Measurements from ENCODE around the gene TRAT1.
"Not testable (repeated sequence)": the region's sequence is repeated elsewhere in the genome, so short reads cannot be mapped to it uniquely, and the experiment has no call there.

Gene TRAT1, protein sequence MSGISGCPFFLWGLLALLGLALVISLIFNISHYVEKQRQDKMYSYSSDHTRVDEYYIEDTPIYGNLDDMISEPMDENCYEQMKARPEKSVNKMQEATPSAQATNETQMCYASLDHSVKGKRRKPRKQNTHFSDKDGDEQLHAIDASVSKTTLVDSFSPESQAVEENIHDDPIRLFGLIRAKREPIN

DNA sequence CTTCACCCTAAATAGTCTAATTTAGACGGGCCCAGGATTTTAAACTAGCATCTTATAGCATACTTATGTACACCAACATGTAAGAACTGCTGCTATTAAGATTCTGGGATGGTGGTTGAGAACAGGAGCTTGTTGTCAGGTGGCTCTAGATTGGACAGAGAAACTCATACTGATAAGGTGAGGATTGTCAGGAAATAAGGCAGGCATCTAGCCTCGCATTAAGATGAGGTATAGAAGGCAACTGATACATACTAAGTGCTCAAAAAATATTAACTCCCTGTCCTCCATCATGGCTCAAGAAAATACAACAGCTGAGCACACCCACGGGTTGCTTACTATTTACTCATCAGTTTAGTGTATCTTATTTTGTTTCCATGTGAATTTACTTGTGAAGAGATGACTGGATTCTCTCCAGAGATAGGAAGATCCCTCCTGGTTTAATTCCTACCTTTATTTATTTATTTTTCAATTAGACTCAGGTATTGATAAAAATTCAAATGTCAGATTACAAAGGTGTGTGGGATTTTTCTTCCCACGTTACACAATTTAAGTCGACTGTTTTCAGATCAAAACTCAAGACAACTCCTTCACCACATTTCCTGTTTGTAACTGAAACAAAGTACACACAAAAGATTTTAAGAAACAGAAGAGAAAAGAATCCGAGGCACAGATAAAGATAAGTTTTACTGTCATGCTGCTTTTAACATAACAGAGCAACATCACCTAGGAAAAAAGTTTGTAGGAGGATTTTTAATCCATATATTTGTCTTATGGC is at the start of gene TRAT1:
Gene TRAT1, plus strand, starts transcription at position 664 of the 775 bp plus-strand sequence. CDS start 142 bp downstream, outside the sequence.
- no peak for DNase-seq (ENCODE audit: low spot score)

DNA sequence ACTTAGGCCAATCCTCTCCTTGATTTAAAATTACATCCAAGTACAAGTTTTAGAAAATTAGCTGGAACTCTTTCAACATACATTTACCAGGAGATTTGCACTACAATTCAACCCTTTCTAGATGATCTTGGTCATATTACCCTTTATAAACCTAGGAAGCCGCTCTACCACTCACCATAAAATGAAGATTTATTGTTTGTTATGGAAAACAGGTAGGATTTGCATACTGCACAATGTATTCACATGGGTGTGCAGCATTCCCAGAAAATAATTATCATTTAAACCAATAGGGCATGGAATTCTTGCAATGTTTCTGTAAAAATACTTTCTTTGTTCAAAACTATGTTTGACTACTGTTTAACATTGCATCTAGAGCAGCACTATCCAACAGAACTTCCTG is 46.9 kb upstream of the TRAT1 start:
- no peak for DNase-seq (ENCODE audit: low spot score)

DNA sequence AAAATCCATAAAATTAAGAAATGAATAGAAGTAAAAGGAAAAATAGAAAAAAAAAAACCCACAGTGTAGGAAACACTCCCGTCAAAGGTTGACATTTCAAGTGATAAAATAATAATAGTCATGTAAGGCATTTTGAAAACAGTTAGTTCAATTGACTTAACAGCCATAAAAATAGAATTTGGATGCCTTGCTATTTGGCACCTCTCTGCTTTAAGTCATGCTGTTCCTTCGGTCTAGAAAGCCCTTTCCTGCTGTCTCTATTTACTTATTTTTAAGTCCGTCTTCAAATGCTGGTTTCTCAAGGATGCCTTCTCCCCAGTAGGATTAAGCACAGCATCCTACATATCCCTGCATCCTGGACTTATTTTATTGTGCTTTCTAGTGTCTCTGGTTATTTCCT is 43.1 kb upstream of the TRAT1 start:
- no peak for DNase-seq (ENCODE audit: low spot score)

DNA sequence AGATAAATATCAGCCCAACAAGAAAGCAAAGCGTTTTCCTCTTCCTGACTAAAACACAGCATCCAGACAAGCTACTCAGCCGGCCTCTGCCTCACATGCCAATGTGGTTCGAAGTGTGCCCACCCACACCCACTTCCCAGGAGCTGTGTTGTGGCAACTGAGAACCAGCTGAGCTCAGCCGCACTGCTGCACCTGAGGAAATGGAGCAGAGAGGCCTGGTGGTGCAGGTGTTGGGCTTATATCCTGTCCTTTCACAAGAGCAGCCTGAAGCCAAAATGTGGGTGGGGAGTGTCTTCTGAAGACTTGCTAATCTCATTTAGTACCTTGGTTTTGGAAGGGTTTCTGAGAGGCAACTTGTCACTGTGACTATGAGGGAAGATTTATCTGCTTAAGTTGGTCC is 42.4 kb upstream of the TRAT1 start:
- no peak for DNase-seq (ENCODE audit: low spot score)

DNA sequence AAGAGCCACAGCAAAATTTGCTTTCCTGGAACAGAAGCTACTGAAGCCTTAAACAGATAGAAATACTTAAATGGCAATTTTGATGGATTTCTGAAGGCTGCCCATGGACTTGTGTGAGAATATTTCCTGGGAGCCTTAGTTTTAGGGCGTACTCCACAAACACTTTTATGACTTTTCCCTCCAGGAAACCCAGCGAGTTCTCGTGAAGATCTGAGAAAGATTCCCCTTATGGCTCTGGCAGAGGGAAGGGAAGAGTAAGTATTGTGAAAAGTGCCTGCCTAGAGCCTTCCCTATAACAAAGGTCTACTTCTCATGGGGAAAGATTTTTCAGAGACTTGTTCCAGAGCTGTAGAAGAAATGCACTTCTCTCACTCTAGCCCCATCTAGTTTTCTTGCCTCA is 31.1 kb upstream of the TRAT1 start:
- DNase-seq (ENCODE audit: low spot score) = no peak

DNA sequence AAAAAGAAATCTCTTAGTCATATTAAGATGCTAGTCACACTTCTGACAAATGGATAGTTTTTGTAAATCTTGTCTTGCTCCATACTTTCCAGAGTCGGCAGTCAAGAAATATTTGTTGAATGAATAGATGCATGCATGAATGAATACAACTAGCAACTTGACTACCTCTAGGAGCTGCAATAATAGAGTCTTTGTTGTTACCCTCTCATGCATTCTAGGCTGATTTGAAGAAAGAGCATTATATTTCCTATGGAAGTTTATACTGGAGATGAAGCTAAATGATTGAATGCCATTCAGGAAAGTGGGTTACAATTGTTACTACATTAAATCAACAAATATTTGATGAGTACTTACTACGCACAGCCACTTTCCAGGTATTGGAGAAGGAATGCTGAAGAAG is 18.1 kb upstream of the TRAT1 start:
- no peak for DNase-seq (ENCODE audit: low spot score)

DNA sequence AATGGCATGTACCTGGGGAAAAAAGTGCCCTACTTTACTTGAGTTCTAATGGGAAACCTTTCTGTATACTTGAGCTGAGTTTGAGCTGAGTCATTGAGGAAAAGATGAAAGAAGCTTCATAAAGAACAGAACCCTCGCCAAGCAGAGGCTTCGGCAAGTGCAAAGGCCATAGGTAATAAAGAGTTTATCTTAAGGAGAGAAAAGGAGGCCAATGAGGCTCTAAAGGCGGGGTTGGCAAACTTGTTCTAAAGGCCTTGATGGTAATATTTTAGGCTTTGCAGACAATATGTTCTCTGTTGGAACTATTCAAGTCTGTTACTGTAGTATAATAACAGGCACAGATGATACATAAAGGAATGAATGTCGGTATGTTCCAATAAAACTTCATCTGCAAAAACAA is 17.6 kb upstream of the TRAT1 start:
- no peak for DNase-seq (ENCODE audit: low spot score)

DNA sequence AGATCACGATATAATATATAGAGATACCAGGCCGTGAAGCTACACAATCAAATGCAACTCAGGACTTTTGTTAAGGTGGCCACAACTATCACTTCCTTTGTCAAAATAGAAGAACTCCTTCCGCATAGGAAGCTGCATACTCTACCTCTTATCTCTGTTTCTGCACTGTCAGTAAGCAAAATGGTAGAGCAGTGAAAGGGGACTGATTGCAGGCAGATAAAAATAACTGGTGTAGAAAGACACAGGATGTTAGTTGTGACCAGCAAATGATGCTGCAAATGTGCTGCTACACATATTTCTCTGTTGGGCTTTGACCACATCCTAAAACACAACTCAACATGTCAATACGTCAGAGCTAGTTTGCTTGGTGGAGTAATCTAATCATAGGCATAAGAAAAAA is 16.3 kb upstream of the TRAT1 start:
- DNase-seq (ENCODE audit: low spot score) = no peak

DNA sequence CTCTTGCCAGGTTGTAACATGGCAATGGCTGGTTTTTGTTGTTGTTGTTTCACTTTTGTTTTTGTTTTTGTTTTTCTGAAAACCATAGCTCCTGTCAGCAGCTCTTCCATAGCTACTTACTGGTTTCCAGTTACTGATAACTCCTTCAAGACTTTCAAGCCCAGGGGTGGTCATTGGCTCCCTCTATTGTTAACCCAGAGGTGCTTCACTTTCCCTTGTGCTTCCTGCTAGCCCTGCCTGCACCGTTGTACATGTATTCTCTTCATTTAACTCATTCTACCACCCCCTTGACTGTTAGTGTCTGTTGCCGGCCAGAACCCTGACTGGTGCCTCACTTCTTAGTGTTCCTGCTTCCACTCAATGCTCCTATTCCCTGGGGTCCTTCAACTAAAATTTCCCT is 4.2 kb upstream of the TRAT1 start:
- DNase-seq (ENCODE audit: low spot score) = no peak

DNA sequence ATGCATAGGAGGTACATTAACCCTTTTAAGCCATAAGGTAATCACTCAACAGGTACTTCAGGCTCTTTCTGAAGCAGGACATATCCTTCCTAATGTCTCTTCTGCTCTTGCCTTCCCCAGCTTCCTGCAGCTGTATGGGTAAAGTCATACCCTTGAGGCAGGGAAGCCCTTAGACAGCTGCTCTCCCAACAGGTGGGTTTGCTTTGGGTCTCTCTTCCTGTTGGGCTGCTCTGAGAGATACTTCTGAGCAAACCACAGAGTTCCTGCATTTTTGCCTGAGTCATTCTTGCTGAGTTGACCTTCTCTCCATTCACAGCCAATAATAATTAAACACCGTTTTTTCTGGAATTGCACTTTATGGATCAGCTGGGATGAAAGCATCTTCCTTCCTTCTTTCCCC is 2.0 kb upstream of the TRAT1 start:
- DNase-seq (ENCODE audit: low spot score) = no peak

DNA sequence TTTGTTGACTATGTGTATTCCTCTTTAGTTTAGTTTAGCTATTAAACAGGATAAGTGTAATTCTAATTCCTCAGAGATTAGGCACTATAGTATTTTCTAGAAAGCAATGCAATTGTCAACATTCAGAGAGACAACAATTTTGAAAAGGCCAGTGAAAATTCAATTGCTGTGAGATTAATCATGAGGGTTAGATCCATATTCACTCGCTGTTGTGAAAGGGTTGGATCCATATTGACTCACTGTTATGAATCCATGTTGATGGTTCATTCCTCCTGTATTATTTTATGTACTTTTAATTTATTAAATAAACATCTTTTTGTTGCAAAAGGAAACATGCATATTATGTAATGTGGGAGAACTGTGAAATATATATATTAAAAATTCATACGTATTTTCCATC is 641 bp downstream of the TRAT1 start:
- DNase-seq (ENCODE audit: low spot score) = no peak

DNA sequence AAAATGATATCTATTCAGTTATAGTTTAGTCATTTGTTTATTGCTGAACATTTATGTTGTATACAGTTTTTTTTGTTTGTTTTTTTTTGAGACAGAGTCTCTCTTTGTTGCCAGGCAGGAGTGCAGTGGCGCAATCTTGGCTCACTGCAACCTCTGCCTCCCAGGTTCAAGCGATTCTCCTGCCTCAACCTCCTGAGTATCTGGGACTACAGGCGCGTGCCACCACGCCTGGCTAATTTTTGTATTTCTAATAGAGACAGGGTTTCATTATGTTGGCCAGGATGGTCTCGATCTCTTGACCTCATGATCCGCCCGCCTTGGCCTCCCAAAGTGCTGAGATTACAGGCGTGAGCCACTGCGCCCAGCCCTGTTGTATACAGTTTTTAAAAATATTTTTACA is 1.2 kb downstream of the TRAT1 start:
- not testable (repeated sequence) for DNase-seq (ENCODE audit: low spot score)

DNA sequence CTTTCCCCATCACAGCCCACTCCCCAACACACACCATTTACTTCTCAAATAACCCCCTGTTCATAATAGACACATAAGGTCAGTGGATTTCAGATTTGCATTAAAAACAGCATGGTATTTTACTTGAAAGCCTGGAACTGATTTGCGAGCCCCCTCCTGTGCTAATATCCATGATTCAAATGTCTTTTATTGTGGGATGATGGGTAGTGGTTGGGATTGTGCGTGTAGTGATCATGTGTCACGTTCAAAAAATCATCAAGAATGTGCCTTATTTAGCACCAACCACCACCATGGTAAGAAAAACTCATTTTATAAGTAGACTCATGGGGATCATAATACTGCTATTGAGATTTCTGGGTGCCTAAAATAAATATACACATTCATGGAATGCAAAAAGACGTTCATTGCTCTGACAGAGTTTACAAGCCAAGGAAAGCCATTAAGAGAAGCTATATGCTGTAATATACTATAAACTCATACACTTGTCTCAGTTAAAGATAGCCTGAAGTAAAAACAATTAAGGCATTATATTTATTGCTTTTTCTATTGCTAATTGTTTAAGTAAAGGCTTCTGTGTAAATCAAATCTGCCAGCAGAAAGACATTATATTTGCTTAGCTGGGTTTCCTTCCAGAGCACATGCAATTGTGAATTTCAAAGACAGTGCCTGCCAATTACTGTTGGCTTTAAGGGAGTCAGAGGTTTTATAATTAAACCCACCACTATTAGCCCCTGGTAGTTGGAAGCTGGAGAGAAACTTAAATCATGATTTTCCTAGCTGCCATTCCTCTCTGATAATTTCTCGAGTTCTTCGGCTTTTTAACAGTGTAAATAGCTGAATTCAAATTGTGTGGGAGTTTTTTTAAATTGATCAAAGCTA is 4.0 kb downstream of the TRAT1 start:
- no peak for DNase-seq (ENCODE audit: low spot score)

DNA sequence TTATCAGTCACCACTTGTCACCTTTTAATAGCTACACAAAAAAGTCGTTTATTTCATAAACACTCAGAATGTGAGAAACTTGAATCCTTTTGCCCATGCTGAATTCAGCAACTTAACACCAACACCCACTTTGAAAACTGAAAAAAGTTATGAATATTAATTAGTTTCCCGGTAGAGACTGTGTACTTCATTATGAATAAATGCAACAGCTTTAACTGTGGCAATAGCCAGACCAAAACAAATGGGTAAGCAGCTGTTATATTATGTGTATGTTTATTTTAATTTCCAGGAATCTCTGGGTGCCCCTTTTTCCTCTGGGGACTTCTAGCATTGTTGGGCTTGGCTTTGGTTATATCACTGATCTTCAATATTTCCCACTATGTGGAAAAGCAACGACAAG is 7.8 kb downstream of the TRAT1 start:
- no peak for DNase-seq (ENCODE audit: low spot score)

DNA sequence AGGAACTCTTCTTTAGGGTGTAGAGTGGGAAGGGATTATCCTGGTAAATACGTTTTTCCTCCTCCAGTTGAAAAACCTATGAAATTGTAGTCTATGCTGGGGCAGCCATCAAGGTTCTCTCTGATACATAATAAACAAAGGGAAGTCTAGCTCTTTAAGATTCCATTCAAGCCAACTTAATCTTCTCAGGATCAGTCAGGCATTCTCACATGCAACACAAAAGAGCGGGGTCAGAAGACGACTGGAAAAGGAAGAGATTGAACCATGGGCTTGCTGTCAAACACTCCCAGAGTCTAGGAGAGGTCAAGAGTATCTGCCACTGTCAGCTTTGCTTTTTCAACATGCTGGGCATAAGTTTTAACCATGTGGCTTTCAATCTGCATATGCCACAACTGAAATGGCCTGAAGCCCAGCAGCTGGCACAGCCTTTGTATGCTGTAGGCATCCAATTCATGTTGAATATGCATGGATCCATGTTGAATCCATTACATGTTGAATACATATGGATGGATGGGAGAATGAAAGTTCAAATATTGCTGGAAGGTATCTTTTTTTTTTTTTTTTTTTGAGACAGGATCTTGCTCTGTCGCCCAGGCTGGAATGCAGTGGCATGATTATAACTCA is 8.5 kb downstream of the TRAT1 start:
- DNase-seq (ENCODE audit: low spot score) = no peak

DNA sequence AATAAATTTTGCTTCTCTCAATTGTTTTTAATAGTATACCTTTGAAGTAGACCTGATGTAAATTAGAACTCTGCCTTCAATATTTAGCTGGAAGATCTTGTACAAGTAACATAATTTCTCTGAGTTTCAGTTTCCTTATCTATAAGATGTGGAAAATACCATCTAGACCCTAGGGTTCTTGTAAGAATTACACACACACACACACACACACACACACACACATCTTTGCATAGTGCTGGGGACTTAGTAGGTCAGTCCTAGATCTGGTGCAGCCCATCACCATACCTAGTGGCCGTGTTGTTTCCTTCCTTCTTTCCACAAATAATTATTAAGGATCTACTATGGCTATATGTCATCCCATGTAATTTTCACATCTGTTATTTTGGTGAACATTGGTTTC is 11.0 kb downstream of the TRAT1 start:
- DNase-seq (ENCODE audit: low spot score) = no peak

DNA sequence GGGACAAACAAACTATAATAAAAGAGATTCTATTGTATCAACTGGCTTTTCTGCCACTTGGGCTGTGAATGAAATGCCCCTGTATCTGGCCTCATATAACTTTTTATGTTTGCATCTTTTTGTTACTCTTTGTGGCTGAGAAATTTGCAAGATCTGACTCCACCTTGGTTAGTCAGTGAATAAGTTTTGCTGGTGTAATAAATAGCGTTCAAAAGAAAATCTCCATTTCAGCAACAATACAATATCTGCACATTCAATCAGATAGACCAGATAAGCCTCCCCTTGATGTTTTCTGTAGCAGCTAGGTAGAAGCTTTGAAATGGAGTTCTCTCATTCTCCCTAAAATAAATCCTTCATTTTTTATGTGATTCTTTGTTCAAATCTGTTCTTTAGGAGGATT is 12.0 kb downstream of the TRAT1 start:
- DNase-seq (ENCODE audit: low spot score) = no peak

DNA sequence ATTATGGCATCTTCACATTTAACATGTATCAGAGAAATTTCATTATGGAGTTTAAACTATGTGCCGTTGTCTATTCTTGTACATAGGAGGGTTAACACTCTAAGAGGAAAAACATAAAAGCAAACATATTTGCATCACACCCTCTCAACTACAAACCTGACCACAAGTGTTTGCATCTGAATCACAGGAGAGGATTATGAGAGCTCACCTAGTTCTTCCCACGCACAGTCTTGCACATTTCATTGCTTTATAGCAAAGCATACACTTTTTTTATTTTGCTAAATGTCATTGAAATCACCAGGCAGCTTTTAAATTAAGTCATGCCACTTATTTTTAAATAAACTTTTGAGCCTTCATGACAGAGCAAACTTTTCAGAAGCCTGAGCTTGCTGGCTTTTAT is 12.5 kb downstream of the TRAT1 start:
- DNase-seq (ENCODE audit: low spot score) = no peak

DNA sequence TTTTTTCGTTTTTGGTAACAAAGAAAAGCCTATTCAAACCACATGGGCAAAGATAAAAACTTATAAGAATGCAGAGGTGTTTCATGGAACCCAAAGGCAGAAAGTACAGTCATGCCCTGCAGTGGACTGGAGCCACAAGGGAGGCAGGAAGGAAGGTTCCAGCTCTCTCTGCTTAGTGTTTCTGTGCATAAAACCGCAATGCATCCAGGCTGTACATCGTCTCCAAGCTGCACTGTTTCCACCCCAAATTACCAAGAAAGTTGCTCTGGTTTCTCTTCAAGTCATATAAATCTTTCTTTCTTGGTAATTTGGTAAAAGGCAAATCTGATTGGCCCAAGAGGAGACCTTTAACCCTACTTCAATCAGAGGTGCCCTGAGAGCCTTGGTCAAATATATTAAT is 15.8 kb downstream of the TRAT1 start:
- DNase-seq (ENCODE audit: low spot score) = no peak

DNA sequence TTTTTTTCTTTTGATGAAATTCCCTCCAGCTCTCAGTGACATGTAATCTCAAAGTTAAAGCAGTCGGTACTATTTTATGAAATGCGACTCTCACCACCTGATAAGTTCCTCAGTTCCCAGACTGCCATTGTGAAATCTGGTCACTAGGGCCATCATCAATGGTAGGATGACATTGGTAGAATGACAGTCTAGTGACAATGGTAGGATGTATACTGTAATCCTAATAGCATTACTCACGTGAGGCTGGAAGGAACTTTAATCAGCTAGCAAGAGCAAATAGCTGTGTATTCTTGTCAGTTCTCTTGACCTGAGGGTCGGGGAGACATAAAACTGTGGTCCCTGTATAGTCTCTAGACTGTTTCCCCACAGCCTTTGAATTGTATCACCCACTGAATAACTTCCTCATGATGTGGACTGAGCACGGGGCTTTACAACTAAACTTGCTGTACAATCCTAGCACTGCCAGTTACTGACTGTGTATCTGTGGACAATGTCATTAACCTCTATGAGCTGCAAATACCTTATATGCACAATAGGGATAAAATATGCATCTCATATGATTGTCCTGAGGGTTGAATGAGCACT is 23.2 kb downstream of the TRAT1 start:
- no peak for DNase-seq (ENCODE audit: low spot score)

DNA sequence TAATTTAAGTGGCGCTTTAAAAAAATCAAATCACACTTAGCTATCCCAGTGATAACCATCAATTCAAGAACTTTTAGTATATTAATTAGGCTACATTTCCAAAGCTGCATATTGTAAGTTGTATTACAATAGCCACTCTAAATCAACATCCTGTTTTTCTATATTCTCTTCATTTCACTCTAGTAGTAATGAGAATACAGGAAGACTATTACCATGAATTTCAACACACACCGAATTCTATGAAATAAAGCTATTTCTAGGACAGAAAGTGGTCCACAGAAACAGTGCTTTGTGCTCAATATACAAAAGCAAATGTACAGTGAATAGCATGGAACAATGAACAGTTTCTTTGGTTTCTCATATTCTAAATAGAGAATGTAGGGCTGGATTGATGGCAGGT is 24.6 kb downstream of the TRAT1 start:
- no peak for DNase-seq (ENCODE audit: low spot score)

DNA sequence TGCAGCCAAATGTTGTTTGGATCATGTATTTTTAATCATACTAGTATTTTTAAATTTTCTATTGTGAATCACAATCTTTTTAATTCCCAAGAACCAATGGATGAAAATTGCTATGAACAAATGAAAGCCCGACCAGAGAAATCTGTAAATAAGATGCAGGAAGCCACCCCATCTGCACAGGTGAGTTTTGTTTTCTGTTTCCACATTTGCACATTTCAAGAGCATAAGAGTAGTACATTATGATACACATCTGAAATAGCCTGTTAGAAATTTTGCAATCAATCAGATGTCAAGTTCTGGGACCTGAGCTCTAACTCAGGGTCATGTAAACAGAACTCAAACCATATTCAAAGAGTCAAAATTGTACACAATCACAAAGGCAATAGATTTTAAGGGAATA is 26.5 kb downstream of the TRAT1 start:
- no peak for DNase-seq (ENCODE audit: low spot score)
